Gastrocnemius medialis (tissue), 4 donors: ENCODE measurements around the gene ADRA2C. TPM values are rescaled to one million over a fixed set of nuclear protein-coding genes. Genes with fewer than 3 reads are reported as not detected.

ENCODE experiments used
- ATAC-seq, 2 donors: fragments of 150-250 bp; one replicate each; pipeline ENCODE4 v1.9.1; 2016
- DNase-seq, 2 donors: peaks; one replicate each; pipeline ENCODE4 v3.0.0-alpha.2; 2019
- H3K27ac ChIP-seq, 4 donors: fragments of 200-600 bp; sonication (generic); 1 replicate in 1 of 4; 2 replicates in 3 of 4; pipeline ENCODE4 v1.5.1; 2016 to 2018; ENCODE audit warnings: mild to moderate bottlenecking in 2 of 4, moderate library complexity in 1 of 4
- H3K27me3 ChIP-seq, 3 donors: fragments of 200-600 bp; sonication (generic) in 2 of 3; 1 replicate in 1 of 3; 2 replicates in 2 of 3; pipeline versions ENCODE4 v1.5.1 to v1.6.0; 2016 to 2019; ENCODE audit warnings: mild to moderate bottlenecking in 1 of 3, moderate library complexity in 1 of 3
- H3K36me3 ChIP-seq, 2 donors: fragments of 200-600 bp; sonication (generic) in 1 of 2; one replicate each; pipeline ENCODE4 v1.5.1; 2017 to 2018
- H3K4me1 ChIP-seq, 2 donors: fragments of 200-600 bp; sonication (generic) in 1 of 2; one replicate each; pipeline ENCODE4 v1.5.1; 2016 to 2017; ENCODE audit warnings: mild to moderate bottlenecking in 2 of 2
- H3K4me3 ChIP-seq, 4 donors: fragments of 200-600 bp; sonication (generic) in 3 of 4; 1 replicate in 1 of 4; 2 replicates in 3 of 4; pipeline ENCODE4 v1.5.1; 2016 to 2019; ENCODE audit warnings: mild to moderate bottlenecking in 2 of 4
- H3K9me3 ChIP-seq, 3 donors: fragments of 200-600 bp; sonication (generic) in 2 of 3; 1 replicate in 1 of 3; 2 replicates in 2 of 3; pipeline ENCODE4 v1.5.1; 2016 to 2019
- POLR2A ChIP-seq, 2 donors: fragments of 450-650 bp; IDR thresholded peaks; one replicate each; pipeline ENCODE4 v1.6.1; 2017; ENCODE audit warnings: antibody characterized with exemption in 2 of 2, mild to moderate bottlenecking in 2 of 2, moderate library complexity in 2 of 2
- in situ Hi-C, 4 donors: fragments of 200-750 bp; cut with MboI; loops; one replicate each; pipeline versions ENCODE4 v1.15.0 to v1.8.0; 2017; ENCODE audit warnings: low sequenced_read_pairs in 4 of 4
- intact Hi-C: fragments of 100-400 bp; cut with DNase I; formaldehyde crosslinking; loops from one replicate; pipeline ENCODE4 v1.15.1; 2023; ENCODE audit warnings: low total_unique reads
- total RNA-seq, 4 donors: library from RNA; depleted of rRNA; stranded (reverse); fragments of >200 nt; gene quantifications; one replicate each; pipeline versions ENCODE4 v1.1.0 to v1.2.3, GENCODE V29; 2016
- TF ChIP-seq, protein P1 (sequence below), 5 experiments: fragments of 450-650 bp in 3 of 5; fragments of 200-600 bp in 2 of 5; sonication (generic) in 2 of 5; IDR thresholded peaks in 4 of 5; conservative IDR thresholded peaks in 1 of 5; 1 replicate in 4 of 5; 2 replicates in 1 of 5; pipeline ENCODE4 v1.5.1; 2016 to 2019; ENCODE audit warnings: antibody characterized with exemption in 5 of 5, mild to moderate bottlenecking in 3 of 5, moderate library complexity in 3 of 5

The ADRA2C gene
- total RNA-seq, 4 donors from 2014 or later: 2.5 to 7.9 (median 4.8) TPM

DNA sequence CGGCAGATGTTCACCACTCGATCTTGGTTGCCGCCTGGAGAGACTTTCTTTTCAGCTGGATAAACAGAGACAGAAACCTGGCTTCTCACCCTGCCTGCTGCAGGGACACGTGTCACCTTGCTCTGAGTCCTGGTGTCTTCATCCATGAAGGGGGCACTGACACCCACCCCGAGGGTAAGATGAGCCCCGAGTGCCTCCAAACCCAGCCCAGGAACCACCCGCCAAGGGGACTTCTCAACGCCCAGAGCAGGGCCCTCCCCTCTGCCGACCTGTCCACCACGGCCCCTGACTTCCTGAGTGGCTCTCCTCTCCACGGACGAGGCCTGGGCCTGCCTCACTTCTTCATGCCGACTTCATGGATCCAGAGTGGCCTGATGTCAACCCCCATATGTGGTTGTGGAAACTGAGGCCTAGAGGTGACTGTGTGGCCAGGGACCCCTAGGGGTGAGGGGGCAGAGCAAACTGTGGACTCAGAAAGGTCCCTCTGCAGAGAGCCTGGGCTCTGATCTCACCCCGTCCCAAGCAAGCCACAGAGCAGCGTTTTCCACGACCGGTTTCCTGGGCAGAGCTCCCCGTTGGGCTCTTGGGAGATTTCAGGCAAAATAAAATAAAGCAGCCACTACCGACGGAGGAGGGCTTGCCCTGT lies 5.1 kb downstream of the ADRA2C start:
- TF ChIP-seq, protein P1, sequence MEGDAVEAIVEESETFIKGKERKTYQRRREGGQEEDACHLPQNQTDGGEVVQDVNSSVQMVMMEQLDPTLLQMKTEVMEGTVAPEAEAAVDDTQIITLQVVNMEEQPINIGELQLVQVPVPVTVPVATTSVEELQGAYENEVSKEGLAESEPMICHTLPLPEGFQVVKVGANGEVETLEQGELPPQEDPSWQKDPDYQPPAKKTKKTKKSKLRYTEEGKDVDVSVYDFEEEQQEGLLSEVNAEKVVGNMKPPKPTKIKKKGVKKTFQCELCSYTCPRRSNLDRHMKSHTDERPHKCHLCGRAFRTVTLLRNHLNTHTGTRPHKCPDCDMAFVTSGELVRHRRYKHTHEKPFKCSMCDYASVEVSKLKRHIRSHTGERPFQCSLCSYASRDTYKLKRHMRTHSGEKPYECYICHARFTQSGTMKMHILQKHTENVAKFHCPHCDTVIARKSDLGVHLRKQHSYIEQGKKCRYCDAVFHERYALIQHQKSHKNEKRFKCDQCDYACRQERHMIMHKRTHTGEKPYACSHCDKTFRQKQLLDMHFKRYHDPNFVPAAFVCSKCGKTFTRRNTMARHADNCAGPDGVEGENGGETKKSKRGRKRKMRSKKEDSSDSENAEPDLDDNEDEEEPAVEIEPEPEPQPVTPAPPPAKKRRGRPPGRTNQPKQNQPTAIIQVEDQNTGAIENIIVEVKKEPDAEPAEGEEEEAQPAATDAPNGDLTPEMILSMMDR (IDR thresholded peaks at IDR 0.05 in 4 of 5, conservative IDR thresholded peaks at IDR 0.05 in 1 of 5): no peak
- TF ChIP-seq POLR2A (IDR thresholded peaks at IDR 0.05): no peak
- no peak for ATAC-seq

DNA sequence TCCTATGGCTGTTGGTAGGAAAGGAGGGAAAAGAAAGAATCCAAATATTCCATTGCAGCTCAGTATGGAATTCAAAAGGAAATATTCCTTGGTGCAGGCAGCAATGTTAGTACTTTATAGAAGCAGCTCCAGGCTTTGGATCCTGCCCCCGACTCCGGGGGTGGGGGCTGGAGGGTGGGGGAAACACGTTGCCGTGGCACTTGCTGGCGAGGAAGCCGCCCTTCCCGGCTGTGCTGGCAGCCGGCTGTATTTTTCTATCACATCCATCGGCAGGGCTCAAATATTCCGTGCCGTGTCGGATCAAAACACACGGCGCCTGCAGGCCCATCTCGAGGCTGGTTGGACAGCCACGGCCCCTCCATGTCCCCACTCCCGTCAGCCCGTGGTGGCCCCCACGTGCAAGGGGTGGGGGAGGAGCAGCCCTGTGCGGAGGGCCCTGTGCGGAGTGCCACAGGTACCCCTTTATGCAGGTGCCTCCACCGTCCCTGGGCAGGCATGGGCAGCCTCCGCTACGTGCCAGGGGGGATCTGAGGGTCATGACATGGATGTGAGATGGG lies 5.8 kb downstream of the ADRA2C start:
- in situ Hi-C loops (no loop called here), intact Hi-C loops (no loop called here)
- Histone ChIP-seq H3K27ac (no peak overlapping the region), H3K36me3 (no peaks in the 10 kb centered on the region), H3K9me3 (no peaks in the 10 kb centered on the region), H3K4me3 (no peak overlapping the region), H3K4me1 (no peaks in the 10 kb centered on the region), H3K27me3 (peaks cover 58 to 70% (median 63%) of the 10 kb centered on the region in 3 donors)
- TF ChIP-seq, protein P1 (IDR thresholded peaks at IDR 0.05 in 4 of 5, conservative IDR thresholded peaks at IDR 0.05 in 1 of 5): no peak
- no peak for TF ChIP-seq POLR2A (IDR thresholded peaks at IDR 0.05)
- no peak for ATAC-seq
- no peak for DNase-seq

More for the DNA sequence above, 5.1 kb downstream of the ADRA2C start:
- H3K4me1 ChIP-seq: no peaks in the 10 kb centered on the region
- no peaks in the 10 kb centered on the region for H3K36me3 ChIP-seq
- intact Hi-C loops: no loop called here
- H3K9me3 ChIP-seq: no peaks in the 10 kb centered on the region
- H3K27me3 ChIP-seq: peaks cover 58 to 66% (median 64%) of the 10 kb centered on the region in 3 donors
- in situ Hi-C loops: no loop called here
- H3K27ac ChIP-seq: no peak overlapping the region
- H3K4me3 ChIP-seq: no peak overlapping the region
- DNase-seq: no peak

DNA sequence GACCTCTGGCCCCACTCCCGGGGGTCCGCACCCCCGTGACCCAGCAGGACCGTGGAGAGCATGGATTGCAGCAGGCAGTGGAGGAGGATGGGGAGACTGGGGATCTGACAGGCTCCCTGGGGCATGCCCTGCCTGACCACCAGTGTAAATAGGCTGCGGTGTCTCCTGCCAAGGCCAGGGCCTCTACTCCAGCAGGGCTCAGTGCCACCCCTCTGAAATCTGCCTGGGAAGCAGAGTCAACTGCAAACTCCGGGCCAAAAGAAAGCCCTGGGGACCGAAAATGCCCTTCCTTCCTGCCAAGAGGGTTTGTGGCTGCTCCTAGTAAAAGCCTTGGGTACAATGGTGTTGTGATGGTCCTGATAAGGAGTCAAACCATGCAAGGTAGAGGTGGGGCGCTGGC lies 6.4 kb downstream of the ADRA2C start:
- no peaks in the 10 kb centered on the region for H3K36me3 ChIP-seq
- no peak for TF ChIP-seq POLR2A (IDR thresholded peaks at IDR 0.05)
- TF ChIP-seq, protein P1 (IDR thresholded peaks at IDR 0.05 in 4 of 5, conservative IDR thresholded peaks at IDR 0.05 in 1 of 5): no peak
- H3K9me3 ChIP-seq: no peaks in the 10 kb centered on the region
- no peaks in the 10 kb centered on the region for H3K4me1 ChIP-seq
- peaks cover 60 to 69% (median 60%) of the 10 kb centered on the region in 3 donors for H3K27me3 ChIP-seq
- DNase-seq (no peak), ATAC-seq (no peak)
- in situ Hi-C loops: no loop called here
- H3K4me3 ChIP-seq: no peak overlapping the region
- intact Hi-C loops: no loop called here
- no peak overlapping the region for H3K27ac ChIP-seq

DNA sequence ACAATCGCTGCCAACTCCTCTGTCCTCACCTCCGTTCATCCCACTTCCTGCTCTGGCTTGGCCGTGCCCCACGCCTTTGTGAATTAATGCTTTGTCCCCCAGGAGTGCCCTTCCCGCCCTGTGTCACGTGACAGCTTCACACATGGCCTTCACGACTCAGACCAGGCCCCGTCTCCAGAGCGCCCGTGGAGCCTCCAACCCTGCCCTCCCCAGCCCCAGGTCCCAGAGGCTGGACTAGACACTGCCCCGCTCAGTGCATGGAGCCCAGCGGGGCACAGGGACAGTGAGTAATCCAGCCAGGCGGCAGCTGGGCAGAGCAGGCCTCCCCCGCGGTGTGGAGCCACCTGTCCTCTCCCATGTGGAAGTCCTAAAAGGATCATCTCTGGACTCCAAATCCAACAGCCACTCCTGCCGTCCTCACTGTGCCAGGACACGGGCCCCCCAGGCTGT lies 7.4 kb downstream of the ADRA2C start:
- no peak overlapping the region for H3K27ac ChIP-seq
- no peak overlapping the region for H3K4me3 ChIP-seq
- TF ChIP-seq, protein P1 (IDR thresholded peaks at IDR 0.05 in 4 of 5, conservative IDR thresholded peaks at IDR 0.05 in 1 of 5): no peak
- no peak for TF ChIP-seq POLR2A (IDR thresholded peaks at IDR 0.05)
- in situ Hi-C loops: no loop called here
- H3K27me3 ChIP-seq: peaks cover 50 to 61% (median 51%) of the 10 kb centered on the region in 3 donors
- DNase-seq (no peak), ATAC-seq (no peak)
- no peaks in the 10 kb centered on the region for H3K36me3 ChIP-seq
- intact Hi-C loops: no loop called here
- H3K9me3 ChIP-seq: no peaks in the 10 kb centered on the region
- no peaks in the 10 kb centered on the region for H3K4me1 ChIP-seq
